ENCODE results near the gene ATAD3C.
"Not testable (repeated sequence)": the region's sequence is repeated elsewhere in the genome, so short reads cannot be mapped to it uniquely, and the experiment has no call there.

Gene ATAD3C

DNA sequence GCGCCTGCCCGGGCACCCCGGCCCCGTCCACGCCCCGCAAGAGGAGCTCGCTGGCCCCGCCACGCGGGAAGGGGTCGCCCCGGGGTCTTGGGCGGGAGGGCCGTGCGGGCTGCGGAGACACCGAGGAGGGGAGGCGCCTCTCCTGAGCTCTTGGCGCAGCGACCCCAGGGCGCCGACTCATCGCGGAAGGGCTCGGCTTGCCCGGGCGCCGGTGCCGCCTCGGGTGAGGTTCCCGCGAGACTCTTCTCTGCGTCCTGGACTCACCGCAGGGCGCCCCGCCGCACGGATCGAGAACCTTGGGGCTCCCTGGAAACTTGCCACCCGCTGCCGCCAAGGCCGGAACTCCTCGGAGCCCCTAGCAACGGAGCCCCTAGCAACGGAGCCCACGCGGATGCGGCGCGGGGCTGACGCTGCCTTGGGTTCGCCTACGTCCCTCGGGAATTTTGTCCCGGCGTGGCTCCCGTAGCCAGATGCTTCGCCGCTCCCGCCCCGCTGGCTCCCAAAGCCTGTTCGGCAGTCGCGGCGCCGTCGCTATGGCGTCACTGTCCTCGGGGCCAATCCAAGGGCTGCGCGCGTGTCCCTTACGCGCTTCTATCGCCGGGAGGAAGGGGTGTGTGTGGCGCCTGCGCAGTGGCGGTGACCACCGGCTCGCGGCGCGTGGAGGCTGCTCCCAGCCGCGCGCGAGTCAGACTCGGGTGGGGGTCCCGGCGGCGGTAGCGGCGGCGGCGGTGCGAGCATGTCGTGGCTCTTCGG, 62.2 kb downstream of the ATAD3C start, which contains the start of gene ATAD3A:
ATAD3A (plus strand) TSS at position 630 of the 753 bp plus-strand sequence; CDS start at position 737, 107 bp downstream.
- peak; percentile 87 for DNase-seq

GRCh38 chr1:1512425-1512824, 62.9 kb downstream of the ATAD3C start:
- not testable (repeated sequence) for DNase-seq

DNA sequence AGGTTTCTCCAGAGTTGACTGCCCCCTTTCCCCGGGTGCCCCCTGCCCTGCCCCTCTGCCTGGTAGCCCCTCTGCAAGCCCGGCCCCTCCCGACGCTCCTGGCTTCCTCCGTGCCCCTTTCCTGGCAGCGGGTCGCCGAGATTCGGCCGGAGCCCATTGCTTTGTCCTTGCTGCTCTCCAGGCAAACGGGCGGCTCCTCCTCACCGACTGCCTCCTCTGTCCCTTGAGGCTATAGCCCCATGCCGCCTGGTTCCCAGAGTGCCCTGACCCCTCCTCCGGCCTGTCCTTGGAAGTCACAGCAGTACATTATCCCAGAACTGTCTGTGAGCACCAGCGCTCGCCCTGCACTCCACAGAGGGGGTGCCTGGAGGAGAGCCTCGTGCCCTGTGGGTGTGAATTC, 64.2 kb downstream of the ATAD3C start:
- DNase-seq = not testable (repeated sequence)

- DNase-seq = not testable (repeated sequence)
Measured at GRCh38 chr1:1514376-1514775, 64.9 kb downstream of the ATAD3C start.

DNA sequence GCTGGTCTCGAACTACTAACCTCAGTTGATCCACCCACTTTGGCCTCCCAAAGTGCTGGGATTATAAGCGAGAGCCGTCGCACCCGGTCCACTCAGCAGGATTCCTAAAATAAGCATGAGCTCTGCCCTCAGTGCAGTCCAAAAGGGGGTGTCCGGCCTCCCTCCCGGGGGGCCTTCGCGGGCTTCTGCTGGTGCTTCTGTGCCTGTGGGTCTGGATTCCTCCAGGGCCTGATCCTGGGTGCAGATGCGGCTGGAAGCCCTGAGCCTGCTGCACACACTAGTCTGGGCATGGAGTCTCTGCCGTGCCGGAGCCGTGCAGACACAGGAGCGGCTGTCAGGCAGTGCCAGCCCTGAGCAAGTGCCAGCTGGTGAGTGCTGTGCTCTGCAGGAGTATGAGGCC, 67.4 kb downstream of the ATAD3C start:
- not testable (repeated sequence) for DNase-seq

GRCh38 chr1:1517973-1518620, 68.6 kb downstream of the ATAD3C start:
- no peak for DNase-seq

GRCh38 chr1:1518621-1519007, 69.1 kb downstream of the ATAD3C start:
- not testable (repeated sequence) for DNase-seq
